HFFc6 (cell line): ENCODE data around the gene SRPX2. TPM values are rescaled to one million over a fixed set of nuclear protein-coding genes. Genes with fewer than 3 reads are reported as not detected.

ENCODE experiments used
- DNase-seq: peaks from one replicate; pipeline ENCODE4 v3.0.0-alpha.2; 2018
- H3K27ac Mint-ChIP-seq: 2 replicates; pipeline ENCODE4 v1.8.0; 2020; ENCODE audit warnings: mild to moderate bottlenecking, mixed read lengths
- H3K27me3 Mint-ChIP-seq: 2 replicates; pipeline ENCODE4 v1.8.0; 2021; ENCODE audit warnings: mild to moderate bottlenecking, moderate library complexity, mixed read lengths; ENCODE audit not compliant: insufficient read depth
- H3K36me3 Mint-ChIP-seq: 2 replicates; pipeline ENCODE4 v1.8.0; 2021; ENCODE audit warnings: low read depth, mixed read lengths
- H3K4me1 Mint-ChIP-seq: 2 replicates; pipeline ENCODE4 v1.8.0; 2020; ENCODE audit warnings: low read depth, mixed read lengths
- H3K4me3 Mint-ChIP-seq: 2 replicates; pipeline ENCODE4 v1.8.0; 2020; ENCODE audit warnings: mild to moderate bottlenecking, moderate library complexity, mixed read lengths
- H3K9me3 Mint-ChIP-seq: 2 replicates; pipeline ENCODE4 v1.8.0; 2020; ENCODE audit warnings: mild to moderate bottlenecking, mixed read lengths
- CTCF ChIP-seq: fragments of 200-600 bp; sonication (generic); IDR thresholded peaks from 2 replicates; pipeline ENCODE4 v1.5.0; 2021; ENCODE audit warnings: antibody characterized with exemption, mild to moderate bottlenecking
- total RNA-seq, 6 experiments: library from RNA; stranded (reverse); fragmentation: NEBNext Ultra II Directional; extraction: Animal tissue kit (Norgen Biotek cat#: 25700); gene quantifications; 2 replicates in 1 of 6; 3 replicates in 5 of 6; pipeline ENCODE4 v1.2.3, GENCODE V29; 2021

SRPX2 gene
- total RNA-seq, 6 experiments from 2014 or later, result 16.8 to 32.0 (median 23.7) TPM

DNA sequence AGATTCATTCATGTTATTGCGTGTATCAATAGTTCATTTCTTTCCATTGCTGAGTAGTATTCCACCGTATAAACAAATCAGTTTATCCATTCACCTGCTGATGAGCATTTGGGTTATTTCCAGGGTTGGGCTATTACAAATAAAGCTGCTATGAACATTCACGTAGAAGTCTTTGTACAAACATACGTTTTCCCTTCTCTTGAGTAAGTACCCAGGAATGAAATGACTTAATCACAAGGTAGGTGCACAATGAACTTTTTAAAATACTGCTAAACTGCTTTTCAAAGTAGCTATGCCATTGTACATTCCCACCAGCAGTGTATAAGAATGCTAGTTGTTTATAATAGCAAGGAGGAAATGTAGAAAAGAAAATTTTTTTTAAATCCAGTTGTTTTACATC, 52.0 kb downstream of the SRPX2 start:
- DNase-seq, result no peak
- Mint-ChIP-seq H3K36me3 (no peaks in the 10 kb centered on the region), H3K9me3 (no peaks in the 10 kb centered on the region), H3K27ac (no peak overlapping the region), H3K4me3 (no peak overlapping the region), H3K27me3 (no peaks in the 10 kb centered on the region), H3K4me1 (peaks cover 13% of the 10 kb centered on the region)
- TF ChIP-seq CTCF, result no peak

DNA sequence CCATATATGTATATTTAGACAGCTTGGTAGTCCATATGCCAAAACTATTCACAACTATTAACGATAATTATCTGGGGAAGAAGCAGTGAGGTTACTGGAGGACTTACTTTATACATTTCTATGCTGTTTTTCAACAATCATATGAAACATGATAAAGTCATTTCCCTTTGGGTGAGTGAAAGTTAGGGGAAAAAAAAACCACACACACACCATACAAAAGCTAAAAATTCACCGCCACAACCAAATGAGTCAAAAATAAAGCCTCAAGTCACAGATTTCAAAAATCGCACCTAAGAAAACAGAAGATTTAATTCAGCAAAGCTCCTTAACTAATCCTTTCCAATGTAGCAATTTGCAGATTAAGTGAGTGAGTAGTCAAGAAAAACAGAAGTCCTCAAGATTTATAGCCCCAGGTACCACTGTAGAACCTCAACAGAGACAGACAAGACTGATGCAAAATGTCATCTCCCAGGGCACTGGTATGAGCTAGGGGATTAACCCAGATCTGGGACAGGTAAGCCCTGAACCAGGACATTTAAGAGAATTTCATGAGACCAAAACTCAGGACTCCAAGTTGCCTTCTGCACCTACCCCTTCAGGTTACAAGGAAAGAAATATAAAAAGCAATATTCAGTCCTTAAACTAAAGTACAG, 52.8 kb downstream of the SRPX2 start:
- H3K4me1 Mint-ChIP-seq, result peaks cover 13% of the 10 kb centered on the region

DNA sequence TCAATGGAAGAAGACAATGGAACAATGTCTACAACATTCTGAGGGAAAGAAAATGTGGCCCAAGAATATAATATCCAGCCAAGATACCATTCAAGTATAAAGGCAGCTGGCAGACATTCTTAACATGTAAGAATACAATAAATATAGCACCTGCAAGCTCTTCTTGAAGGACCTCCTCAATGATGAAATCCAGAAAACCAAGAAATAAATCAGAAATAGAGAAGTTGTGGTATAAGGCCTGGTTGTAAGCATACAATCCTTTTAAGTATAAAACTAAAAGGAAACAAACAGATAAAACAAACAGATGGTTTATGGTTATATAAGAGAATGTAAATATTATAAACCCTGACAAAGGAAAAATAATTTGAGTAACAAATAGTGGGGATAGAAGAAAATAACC, 54.6 kb downstream of the SRPX2 start:
- Mint-ChIP-seq H3K36me3 (no peaks in the 10 kb centered on the region), H3K27me3 (no peaks in the 10 kb centered on the region), H3K4me1 (peaks cover 13% of the 10 kb centered on the region), H3K9me3 (no peaks in the 10 kb centered on the region), H3K27ac (no peak overlapping the region), H3K4me3 (no peak overlapping the region)
- no peak for TF ChIP-seq CTCF
- DNase-seq, result no peak

More for the DNA sequence above, 52.8 kb downstream of the SRPX2 start:
- no peak overlapping the region for H3K4me3 Mint-ChIP-seq
- H3K27me3 Mint-ChIP-seq, result no peaks in the 10 kb centered on the region
- no peaks in the 10 kb centered on the region for H3K36me3 Mint-ChIP-seq
- H3K9me3 Mint-ChIP-seq, result no peaks in the 10 kb centered on the region
- TF ChIP-seq CTCF, result no peak
- no peak overlapping the region for H3K27ac Mint-ChIP-seq
- no peak for DNase-seq

DNA sequence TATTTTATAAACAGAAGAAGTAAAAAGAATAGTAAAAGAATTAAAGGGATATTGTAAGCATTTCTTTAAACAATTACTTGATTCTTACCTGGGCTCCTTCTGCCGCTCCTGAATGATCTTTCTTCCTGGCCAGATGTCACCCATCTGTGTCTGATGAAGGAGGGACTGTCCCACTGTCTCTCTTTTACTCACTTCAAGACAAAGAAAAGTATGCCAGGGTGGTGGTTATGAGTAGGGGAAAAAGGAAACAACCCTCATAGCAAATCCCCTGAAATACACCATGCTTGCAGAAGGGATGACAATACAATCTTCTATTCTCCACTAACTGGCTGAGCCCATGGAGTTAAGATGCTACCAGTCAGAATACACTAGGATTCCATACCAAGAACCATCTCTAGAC, 56.8 kb downstream of the SRPX2 start:
- DNase-seq, result no peak
- H3K27ac Mint-ChIP-seq, result no peak overlapping the region
- no peaks in the 10 kb centered on the region for H3K36me3 Mint-ChIP-seq
- H3K4me1 Mint-ChIP-seq, result peaks cover 3% of the 10 kb centered on the region
- no peaks in the 10 kb centered on the region for H3K27me3 Mint-ChIP-seq
- no peak overlapping the region for H3K4me3 Mint-ChIP-seq
- no peak for TF ChIP-seq CTCF
- no peaks in the 10 kb centered on the region for H3K9me3 Mint-ChIP-seq

GRCh38 chrX:100704581-100705203, 60.7 kb downstream of the SRPX2 start:
- H3K36me3 Mint-ChIP-seq, result no peaks in the 10 kb centered on the region
- TF ChIP-seq CTCF, result no peak
- H3K27ac Mint-ChIP-seq, result no peak overlapping the region
- no peak for DNase-seq
- H3K4me1 Mint-ChIP-seq, result no peaks in the 10 kb centered on the region
- H3K9me3 Mint-ChIP-seq, result no peaks in the 10 kb centered on the region
- no peaks in the 10 kb centered on the region for H3K27me3 Mint-ChIP-seq
- H3K4me3 Mint-ChIP-seq, result no peak overlapping the region
